NT2/D1 (cell line): ENCODE results near the gene FLNB.

ENCODE experiments used
- SUZ12 ChIP-seq: IDR thresholded peaks from 2 replicates; pipeline ENCODE4 v1.6.1; 2011; ENCODE audit not compliant: insufficient read length, insufficient read depth; ENCODE audit errors: extremely low read depth
- YY1 ChIP-seq: IDR thresholded peaks from 2 replicates; pipeline ENCODE4 v1.6.1; 2011; ENCODE audit not compliant: insufficient read length, insufficient read depth
- ZNF274 ChIP-seq: IDR thresholded peaks from 2 replicates; pipeline ENCODE4 v1.6.1; 2011; ENCODE audit warnings: mild to moderate bottlenecking, low read depth, low read length

DNA sequence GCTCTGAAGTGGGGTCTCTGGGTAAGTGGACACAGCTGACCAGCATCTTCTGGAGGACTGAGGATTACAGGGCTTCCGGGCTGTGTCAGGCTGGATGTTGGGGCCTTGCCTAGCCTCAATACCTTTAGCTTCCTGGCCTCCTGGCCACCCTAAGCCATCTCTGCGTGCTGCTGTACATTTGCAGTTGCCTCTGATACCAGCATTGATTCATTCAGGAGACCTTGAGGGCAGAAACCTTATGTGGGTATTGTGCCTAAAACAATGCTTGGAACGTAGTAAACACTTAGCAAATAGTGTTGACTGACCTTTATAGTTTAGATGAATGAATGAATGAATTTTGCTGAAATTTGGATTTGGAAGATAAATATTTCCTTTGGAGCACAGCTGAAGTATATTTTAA lies 97.0 kb downstream of the FLNB start:
- no peak for TF ChIP-seq SUZ12
- no peak for TF ChIP-seq YY1
- no peak for TF ChIP-seq ZNF274
